K562 (cell line): ENCODE results near the gene RERE.

Experiments
- CEBPZ ChIP-seq: fragments of 150-350 bp; IDR thresholded peaks from 2 replicates; pipeline ENCODE4 v1.6.1; 2014; ENCODE audit warnings: low read depth, mild to moderate bottlenecking, low read length, borderline replicate concordance
- CTCF ChIP-seq, 3 experiments: IDR thresholded peaks in 2 of 3; conservative IDR thresholded peaks in 1 of 3; 2 replicates each; pipeline ENCODE4 v1.5.1; 2011 to 2012; ENCODE audit warnings: low read length in 3 of 3, mild to moderate bottlenecking in 3 of 3, control low read depth in 2 of 3, improper control_type of control experiment in 1 of 3, inconsistent platforms in 1 of 3, low read depth in 1 of 3, mixed read lengths in 1 of 3, moderate library complexity in 1 of 3; ENCODE audit not compliant: insufficient read depth in 2 of 3
- EP400 ChIP-seq: fragments of 450-650 bp; IDR thresholded peaks from 2 replicates; pipeline ENCODE4 v1.6.1; 2017; ENCODE audit warnings: antibody characterized with exemption, mild to moderate bottlenecking, moderate library complexity
- HLTF ChIP-seq: fragments of 450-650 bp; IDR thresholded peaks from 2 replicates; pipeline ENCODE4 v1.6.1; 2016
- KDM4B ChIP-seq, 2 experiments: fragments of 450-650 bp in 1 of 2; sonication (generic) in 1 of 2; IDR thresholded peaks; 2 replicates each; pipeline ENCODE4 v1.6.1; 2016 to 2017; ENCODE audit warnings: borderline replicate concordance in 2 of 2, antibody characterized with exemption in 1 of 2, low read depth in 1 of 2, mild to moderate bottlenecking in 1 of 2
- MXI1 ChIP-seq: IDR thresholded peaks from 2 replicates; pipeline ENCODE4 v1.6.1; 2011; ENCODE audit warnings: low read depth, mild to moderate bottlenecking, improper control_type of control experiment, low read length
- POLR2A ChIP-seq: fragments of 450-650 bp; conservative IDR thresholded peaks from 2 replicates; pipeline ENCODE4 v1.6.1; 2016
- RAD21 ChIP-seq, 2 experiments: fragments of 250-450 bp in 1 of 2; fragments of 450-650 bp in 1 of 2; sonication (Bioruptor Pico) in 1 of 2; formaldehyde crosslinking in 1 of 2; IDR thresholded peaks in 1 of 2; conservative IDR thresholded peaks in 1 of 2; 2 replicates each; pipeline versions ENCODE4 v1.4.0 to v1.8.0; 2020 to 2022; ENCODE audit warnings: mild to moderate bottlenecking in 2 of 2, moderate library complexity in 1 of 2
- SMAD3 ChIP-seq: fragments of 450-650 bp; formaldehyde crosslinking; conservative IDR thresholded peaks from 2 replicates; pipeline ENCODE4 v1.4.0; 2020; ENCODE audit warnings: mild to moderate bottlenecking
- ZEB2 ChIP-seq: fragments of 450-650 bp; IDR thresholded peaks from 2 replicates; pipeline ENCODE4 v1.6.1; 2016
- ZNF586 ChIP-seq: fragments of 450-650 bp; formaldehyde crosslinking; conservative IDR thresholded peaks from 2 replicates; pipeline ENCODE4 v1.4.0; 2020; ENCODE audit warnings: mild to moderate bottlenecking, moderate library complexity
- TF ChIP-seq, protein P1 (sequence below): fragments of 250-450 bp; sonication (Bioruptor Pico); IDR thresholded peaks from 2 replicates; pipeline ENCODE4 v1.5.0; 2020; ENCODE audit warnings: mild to moderate bottlenecking
- TF ChIP-seq, protein P2 (sequence below): fragments of 250-450 bp; sonication (Bioruptor Pico); IDR thresholded peaks from 2 replicates; pipeline ENCODE4 v1.4.0; 2020; ENCODE audit warnings: mild to moderate bottlenecking, moderate library complexity, borderline replicate concordance

DNA sequence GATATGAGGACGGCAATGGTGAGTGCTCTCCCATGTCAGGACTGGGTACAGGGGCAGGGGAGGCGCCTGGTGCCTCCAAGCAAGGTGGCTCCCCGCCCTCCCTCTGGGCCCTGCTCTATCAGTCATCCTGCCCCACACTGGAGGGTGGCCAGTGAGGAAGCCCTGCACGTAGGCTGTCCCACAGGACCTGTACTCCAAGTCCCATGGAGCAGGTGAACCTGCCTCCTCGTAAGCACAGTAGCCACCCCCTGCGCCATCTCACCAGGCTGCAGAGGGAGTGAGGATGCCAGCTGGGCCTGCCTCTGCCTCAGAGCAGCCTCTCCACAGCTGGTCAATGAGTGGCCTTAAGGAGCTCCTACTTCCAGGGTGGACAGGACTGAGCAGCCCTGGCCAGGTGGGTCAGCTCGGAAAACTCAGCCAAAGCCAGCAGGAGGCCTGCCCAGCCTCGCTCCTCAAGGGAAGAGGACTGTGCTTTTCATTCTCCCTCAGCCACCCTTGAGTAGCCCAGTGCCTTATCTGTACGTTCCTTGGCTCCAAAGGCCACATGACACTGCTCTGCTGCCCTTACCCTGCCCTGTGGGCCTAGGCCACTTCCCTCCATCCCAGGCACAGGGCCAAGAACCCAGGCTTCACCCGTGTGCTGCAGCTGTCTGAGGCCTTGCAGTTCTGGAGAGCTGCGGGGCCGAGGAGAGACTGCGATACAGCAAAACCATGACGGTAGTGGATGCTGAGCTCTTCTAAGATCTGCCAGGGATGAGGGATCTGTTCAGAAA, 459.9 kb downstream of the RERE start:
- TF ChIP-seq POLR2A = no peak
- TF ChIP-seq SMAD3 (CRISPR knock-in tag) = no peak
- TF ChIP-seq RAD21 (CRISPR knock-in tag; conservative IDR thresholded peaks at IDR 0.05 in 1 of 2, IDR thresholded peaks at IDR 0.05 in 1 of 2) = no peak
- no peak for TF ChIP-seq EP400
- TF ChIP-seq, protein P1, sequence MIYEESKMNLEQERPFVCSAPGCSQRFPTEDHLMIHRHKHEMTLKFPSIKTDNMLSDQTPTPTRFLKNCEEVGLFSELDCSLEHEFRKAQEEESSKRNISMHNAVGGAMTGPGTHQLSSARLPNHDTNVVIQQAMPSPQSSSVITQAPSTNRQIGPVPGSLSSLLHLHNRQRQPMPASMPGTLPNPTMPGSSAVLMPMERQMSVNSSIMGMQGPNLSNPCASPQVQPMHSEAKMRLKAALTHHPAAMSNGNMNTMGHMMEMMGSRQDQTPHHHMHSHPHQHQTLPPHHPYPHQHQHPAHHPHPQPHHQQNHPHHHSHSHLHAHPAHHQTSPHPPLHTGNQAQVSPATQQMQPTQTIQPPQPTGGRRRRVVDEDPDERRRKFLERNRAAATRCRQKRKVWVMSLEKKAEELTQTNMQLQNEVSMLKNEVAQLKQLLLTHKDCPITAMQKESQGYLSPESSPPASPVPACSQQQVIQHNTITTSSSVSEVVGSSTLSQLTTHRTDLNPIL (CRISPR knock-in tag) = no peak
- TF ChIP-seq ZNF586 (CRISPR knock-in tag) = no peak
- TF ChIP-seq, protein P2, sequence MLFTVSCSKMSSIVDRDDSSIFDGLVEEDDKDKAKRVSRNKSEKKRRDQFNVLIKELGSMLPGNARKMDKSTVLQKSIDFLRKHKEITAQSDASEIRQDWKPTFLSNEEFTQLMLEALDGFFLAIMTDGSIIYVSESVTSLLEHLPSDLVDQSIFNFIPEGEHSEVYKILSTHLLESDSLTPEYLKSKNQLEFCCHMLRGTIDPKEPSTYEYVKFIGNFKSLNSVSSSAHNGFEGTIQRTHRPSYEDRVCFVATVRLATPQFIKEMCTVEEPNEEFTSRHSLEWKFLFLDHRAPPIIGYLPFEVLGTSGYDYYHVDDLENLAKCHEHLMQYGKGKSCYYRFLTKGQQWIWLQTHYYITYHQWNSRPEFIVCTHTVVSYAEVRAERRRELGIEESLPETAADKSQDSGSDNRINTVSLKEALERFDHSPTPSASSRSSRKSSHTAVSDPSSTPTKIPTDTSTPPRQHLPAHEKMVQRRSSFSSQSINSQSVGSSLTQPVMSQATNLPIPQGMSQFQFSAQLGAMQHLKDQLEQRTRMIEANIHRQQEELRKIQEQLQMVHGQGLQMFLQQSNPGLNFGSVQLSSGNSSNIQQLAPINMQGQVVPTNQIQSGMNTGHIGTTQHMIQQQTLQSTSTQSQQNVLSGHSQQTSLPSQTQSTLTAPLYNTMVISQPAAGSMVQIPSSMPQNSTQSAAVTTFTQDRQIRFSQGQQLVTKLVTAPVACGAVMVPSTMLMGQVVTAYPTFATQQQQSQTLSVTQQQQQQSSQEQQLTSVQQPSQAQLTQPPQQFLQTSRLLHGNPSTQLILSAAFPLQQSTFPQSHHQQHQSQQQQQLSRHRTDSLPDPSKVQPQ (CRISPR knock-in tag) = no peak
- no peak for TF ChIP-seq CEBPZ
- no peak for TF ChIP-seq HLTF
- TF ChIP-seq MXI1 = no peak
- no peak for TF ChIP-seq ZEB2
- no peak for TF ChIP-seq KDM4B (IDR thresholded peaks at IDR 0.05; ENCODE audit: borderline replicate concordance in 2 of 2, low read depth in 1 of 2)
- TF ChIP-seq CTCF (IDR thresholded peaks at IDR 0.05 in 2 of 3, conservative IDR thresholded peaks at IDR 0.05 in 1 of 3; ENCODE audit: insufficient read depth in 2 of 3, low read depth in 1 of 3, low read length in 3 of 3) = no peak
